Middle frontal gyrus (tissue), 1 donor: ENCODE measurements around the gene ZNF157.

Experiments used
- DNase-seq: peaks from one replicate; pipeline ENCODE4 v3.0.0-alpha.2; 2015; ENCODE audit warnings: low spot score; ENCODE audit errors: extremely low spot score

Gene ZNF157

DNA sequence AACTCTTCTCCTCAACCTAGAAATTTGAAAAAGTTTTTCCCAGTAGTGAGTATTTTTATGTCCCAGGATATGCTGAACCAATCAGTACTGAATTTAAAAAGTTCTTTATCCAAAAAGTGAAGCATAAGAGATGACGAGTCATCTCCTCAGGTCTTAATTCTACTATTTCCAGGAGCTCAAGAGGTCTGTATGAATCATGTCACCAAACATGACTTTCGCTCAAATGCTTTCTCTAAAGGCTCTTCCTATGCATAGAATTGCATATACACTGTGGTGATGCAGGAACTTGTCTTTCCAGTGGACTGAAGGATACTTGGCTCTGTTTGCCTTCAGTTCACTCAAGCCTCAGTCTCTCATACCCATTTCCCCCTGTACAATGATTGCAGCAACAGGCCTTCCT, 76.6 kb downstream of the ZNF157 start:
- DNase-seq = no peak

DNA sequence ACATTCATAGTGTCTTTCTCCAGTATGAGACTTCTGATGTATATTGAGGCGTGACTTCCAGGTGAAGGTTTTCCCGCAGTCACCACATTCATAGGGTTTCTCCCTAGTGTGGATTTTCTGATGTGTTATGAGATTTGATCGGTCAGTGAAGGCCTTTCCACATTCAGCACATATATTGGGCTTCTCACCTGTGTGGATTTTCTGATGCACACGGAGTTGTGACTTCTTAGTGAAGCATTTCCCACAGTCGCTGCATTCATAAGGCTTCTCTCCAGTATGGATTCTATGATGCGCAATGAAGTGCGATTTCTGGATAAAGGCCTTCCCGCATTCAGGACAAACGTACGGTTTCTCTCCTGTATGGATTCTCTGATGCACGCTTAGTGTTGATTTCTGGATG, 77.2 kb downstream of the ZNF157 start:
- DNase-seq = no peak

DNA sequence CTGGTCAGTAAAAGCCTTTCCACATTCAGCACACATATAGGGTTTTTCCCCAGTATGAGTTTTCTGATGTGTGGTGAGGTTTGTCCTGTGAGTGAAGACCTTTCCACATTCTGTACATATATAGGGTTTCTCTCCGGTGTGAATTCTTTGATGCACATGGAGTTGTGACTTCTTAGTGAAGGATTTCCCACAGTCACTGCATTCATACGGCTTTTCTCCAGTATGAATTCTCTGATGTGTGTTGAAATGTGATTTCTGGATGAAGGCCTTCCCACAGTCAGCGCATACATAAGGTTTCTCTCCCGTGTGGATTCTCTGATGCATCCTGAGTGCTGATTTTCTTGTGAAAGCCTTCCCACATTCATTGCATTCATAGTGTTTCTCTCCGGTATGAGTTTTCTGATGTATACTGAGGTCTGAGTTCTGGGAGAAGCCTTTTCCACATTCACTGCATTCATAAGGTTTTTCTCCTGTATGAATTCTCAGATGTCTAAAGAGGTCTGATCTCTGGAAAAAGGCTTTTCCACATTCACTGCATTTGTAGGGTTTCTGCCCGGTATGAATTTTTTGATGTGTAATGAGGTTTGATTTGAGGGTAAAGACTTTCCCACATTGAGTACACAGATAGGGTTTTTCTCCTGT, 77.9 kb downstream of the ZNF157 start:
- DNase-seq = no peak

DNA sequence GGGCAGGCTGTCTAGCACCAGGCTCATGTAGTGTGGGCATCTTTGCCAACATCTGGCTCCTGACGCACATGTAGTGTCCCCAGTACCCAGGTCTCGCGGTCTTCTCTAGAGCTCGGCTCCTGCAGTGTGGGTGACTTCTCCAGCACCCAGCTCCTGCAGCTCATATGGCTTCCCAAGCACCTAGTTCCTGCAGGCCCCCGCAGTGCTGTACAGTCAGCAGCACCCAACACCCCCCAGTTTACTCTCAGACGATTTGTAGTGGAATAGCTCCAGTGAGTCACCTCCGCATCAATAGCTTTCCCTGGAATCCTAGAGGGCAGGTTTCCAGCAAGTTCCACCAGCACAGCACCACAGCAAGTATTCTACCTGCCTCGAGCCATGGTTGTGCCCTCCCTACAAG, 81.7 kb downstream of the ZNF157 start:
- DNase-seq = no peak

DNA sequence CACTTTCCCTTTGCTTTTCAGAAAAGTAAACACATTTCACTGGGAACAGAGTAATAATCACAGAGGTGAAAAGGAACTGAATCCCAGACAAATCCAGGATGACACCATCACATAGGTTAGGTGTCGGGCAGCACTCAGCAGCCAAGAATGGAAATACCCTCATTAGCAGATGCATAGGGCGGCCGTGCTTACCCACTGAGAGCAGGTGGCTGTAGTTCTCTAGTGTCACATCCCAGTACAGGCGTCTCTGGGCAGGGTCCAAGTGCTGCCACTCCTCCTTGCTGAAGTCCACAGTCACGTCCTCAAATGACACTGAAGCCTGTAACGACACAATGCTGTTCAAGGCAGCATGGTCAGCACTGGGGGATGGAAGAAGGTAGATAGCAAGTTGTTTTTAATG, 85.7 kb downstream of the ZNF157 start:
- DNase-seq = no peak

DNA sequence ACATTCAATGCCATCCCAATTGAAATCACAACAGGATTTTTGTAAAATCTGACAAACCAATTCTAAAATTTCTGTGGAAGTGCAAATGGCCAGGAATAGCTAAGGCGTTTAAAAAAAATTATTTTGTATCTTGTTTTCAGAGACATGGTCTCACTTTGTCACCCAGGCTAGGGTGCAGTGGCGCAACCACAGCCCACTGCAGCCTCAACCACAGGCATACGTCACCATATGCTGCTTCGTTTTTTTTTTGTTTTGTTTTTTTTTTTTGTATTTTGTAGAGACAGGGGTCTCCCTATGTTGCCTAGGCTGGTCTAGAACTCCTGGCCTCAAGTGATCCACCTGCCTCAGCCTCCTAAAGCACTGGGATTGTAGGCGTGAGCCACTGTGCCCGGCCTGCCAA, 88.2 kb downstream of the ZNF157 start:
- no peak for DNase-seq

DNA sequence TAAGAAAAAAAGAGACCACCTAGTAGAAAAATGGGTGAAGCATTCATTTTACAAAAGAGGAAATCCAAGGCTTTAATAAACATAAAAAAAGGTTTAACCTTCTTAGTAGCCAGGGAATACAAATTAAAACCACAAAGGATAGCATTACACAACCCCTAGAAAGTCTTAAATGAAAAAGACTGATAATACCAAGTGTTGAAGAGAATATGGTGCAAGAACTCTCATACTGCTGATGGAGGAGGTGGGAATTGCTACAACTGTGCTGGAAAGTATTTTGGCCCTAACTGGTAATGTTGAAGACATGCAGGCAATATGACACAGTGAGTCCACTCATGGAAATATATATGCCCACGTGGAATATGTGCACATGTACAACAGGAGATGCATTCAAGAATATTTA, 90.2 kb downstream of the ZNF157 start:
- DNase-seq = no peak
